GM23248 (cell line): ENCODE data around the gene MLC1.

Source experiments
- EZH2 ChIP-seq: fragments of 200-600 bp; sonication (generic); IDR thresholded peaks from 2 replicates; pipeline ENCODE4 v1.6.1; 2018; ENCODE audit warnings: antibody characterized with exemption, mild to moderate bottlenecking; ENCODE audit not compliant: insufficient read depth, poor library complexity, severe bottlenecking
- EZH2phosphoT487 ChIP-seq: fragments of 200-600 bp; sonication (generic); IDR thresholded peaks from 2 replicates; pipeline ENCODE4 v1.6.1; 2018; ENCODE audit warnings: antibody characterized with exemption, moderate library complexity, mild to moderate bottlenecking, low read depth; ENCODE audit not compliant: insufficient read depth

DNA sequence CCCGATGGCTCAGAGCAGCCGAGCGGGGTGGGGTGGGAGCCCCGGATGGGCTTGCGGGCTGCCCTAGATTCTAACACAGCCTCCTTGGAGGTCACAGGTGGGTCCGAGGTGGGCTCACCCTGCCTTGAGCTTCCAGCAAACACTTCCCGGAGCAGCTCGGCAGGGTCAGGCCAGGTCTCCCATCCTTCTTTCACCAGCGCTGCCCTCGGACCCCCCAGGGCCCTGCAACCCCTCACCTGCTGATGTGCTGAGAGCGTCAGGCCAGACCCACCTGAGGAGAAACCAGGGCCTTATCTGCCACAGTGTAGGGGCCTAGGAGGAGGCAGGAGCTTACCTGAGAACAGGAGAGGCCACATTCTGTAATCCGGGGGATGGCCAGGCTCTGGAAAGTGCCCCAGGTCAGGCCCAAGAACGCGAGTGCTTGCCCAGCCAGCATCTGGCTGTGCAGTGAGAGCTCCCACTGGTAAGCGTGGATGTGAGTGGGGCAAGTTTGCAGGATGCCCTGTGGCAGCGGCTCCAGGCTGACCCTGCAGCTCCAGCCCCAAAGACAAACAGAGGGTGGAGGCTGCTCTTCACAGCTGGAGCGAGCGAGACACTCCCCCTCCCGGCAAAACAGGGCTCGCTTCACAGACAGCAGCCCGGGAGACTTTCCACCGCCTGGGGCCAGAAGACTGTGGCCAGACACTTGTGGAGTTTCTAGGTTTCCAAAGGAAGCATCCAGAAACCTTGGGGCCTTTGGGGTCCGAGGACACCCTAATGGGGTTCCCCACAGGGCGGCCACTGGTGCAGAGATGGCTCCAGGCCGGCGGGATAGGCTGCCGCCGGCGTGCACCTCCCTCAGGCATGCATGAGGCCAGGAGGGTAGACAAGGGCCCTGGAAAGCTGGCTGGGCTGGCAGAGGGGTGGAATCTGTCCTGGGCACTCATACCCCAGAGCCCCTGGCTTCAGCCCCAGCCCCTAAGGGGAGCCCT, 72.7 kb downstream of the MLC1 start, which contains the start of gene IL17REL:
- TF ChIP-seq EZH2: no peak
- TF ChIP-seq EZH2phosphoT487: no peak
